Measurements from ENCODE around the gene RNF180.
"Not testable (repeated sequence)": the region's sequence is repeated elsewhere in the genome, so short reads cannot be mapped to it uniquely, and the experiment has no call there.

The RNF180 gene

GRCh38 chr5:64273276-64273675 lies 107.6 kb downstream of the RNF180 start:
- Histone ChIP-seq H3K36me3 (ENCODE audit: insufficient read depth, low read length) (no peaks in the 10 kb centered on the region), H3K4me1 (ENCODE audit: control insufficient read depth, insufficient read depth, low read length, unreplicated experiment) (no peaks in the 10 kb centered on the region), H3K79me2 (ENCODE audit: control insufficient read depth, insufficient read depth, low read length, unreplicated experiment) (no peaks in the 10 kb centered on the region), H3K27ac (ENCODE audit: low read depth, low read length) (no peak overlapping the region), H3K27me3 (ENCODE audit: insufficient read depth, low read length) (no peaks in the 10 kb centered on the region), H3K4me3 (ENCODE audit: low read depth, low read length) (no peak overlapping the region), H2AFZ (ENCODE audit: low read length, unreplicated experiment) (no peak overlapping the region)

DNA sequence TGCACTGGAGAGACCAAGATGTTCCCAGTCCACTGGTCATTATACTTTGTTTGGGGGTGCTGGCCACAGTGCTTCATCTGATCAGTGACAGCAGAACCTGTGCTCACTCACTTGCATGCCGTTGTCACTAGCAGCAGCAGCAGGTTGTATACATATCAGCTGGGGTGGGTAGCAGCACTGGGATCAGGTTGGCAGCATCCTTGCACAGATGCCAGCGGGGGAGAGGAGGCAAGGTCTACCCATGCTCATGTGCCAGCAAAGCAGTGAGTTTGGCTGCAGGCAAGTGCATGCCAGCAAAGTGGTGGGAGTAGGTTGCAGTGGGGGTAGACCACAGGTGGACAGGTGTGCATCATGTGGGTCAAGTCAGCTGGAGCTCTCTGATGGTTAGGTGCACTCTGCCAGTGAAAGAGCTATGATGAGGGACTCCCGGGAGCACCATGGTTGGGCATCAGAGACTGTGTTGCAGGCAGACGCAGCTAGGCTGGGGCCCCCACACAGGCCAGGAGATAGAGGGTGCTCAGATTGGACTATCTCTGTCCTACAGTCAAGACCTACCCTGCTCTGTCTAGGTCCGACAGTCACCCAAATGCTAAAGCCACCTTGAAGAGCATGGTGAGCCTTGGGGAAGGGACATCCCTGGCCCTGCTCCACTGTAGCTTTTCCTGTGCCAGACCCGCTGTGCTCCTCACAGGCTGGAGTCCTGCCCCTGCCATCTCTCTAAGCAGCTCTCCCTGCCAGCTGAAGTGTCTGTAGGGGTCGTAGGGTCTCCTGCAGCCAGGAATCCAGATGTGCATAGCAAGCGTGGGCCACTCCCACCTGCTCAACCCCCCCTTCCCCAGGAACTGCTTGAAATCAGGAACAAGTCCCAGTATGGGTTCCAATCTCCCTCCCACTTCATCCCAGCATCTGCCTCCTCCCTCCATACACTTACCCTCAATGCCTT lies 119.8 kb downstream of the RNF180 start:
- H3K27me3 ChIP-seq (ENCODE audit: insufficient read depth, low read length), result no peaks in the 10 kb centered on the region
- H3K4me3 ChIP-seq (ENCODE audit: low read depth, low read length), result no peak overlapping the region
- H3K4me1 ChIP-seq (ENCODE audit: control insufficient read depth, insufficient read depth, low read length, unreplicated experiment), result peaks cover 4% of the 10 kb centered on the region
- H3K36me3 ChIP-seq (ENCODE audit: insufficient read depth, low read length), result no peaks in the 10 kb centered on the region
- no peaks in the 10 kb centered on the region for H3K79me2 ChIP-seq (ENCODE audit: control insufficient read depth, insufficient read depth, low read length, unreplicated experiment)
- no peak overlapping the region for H2AFZ ChIP-seq (ENCODE audit: low read length, unreplicated experiment)
- H3K27ac ChIP-seq (ENCODE audit: low read depth, low read length), result no peak overlapping the region

DNA sequence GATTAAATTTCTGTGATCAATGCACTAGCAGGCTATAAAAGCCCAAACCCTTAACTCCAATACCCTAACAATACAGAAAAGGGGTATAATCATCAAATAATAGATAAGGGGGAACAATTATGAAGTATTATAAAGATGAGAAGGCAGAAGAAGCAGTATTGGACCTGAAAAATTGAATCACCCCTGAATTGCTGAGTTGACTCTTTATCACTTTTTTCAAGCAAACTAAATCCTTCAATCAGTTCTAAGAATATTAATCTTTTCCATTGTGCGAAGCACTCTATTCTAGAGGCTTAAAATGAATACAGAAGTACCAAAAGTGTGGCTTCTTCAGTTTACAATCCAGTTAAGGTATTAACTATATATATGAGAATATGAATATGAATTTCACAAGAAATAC lies 120.7 kb downstream of the RNF180 start:
- no peak overlapping the region for H3K4me3 ChIP-seq (ENCODE audit: low read depth, low read length)
- H3K27me3 ChIP-seq (ENCODE audit: insufficient read depth, low read length), result no peaks in the 10 kb centered on the region
- no peak overlapping the region for H2AFZ ChIP-seq (ENCODE audit: low read length, unreplicated experiment)
- H3K36me3 ChIP-seq (ENCODE audit: insufficient read depth, low read length), result no peaks in the 10 kb centered on the region
- no peak overlapping the region for H3K27ac ChIP-seq (ENCODE audit: low read depth, low read length)
- no peaks in the 10 kb centered on the region for H3K79me2 ChIP-seq (ENCODE audit: control insufficient read depth, insufficient read depth, low read length, unreplicated experiment)
- H3K4me1 ChIP-seq (ENCODE audit: control insufficient read depth, insufficient read depth, low read length, unreplicated experiment), result peaks cover 4% of the 10 kb centered on the region

- H3K27ac ChIP-seq (ENCODE audit: low read depth, low read length); H3K79me2 ChIP-seq (ENCODE audit: control insufficient read depth, insufficient read depth, low read length, unreplicated experiment); H3K27me3 ChIP-seq (ENCODE audit: insufficient read depth, low read length); H2AFZ ChIP-seq (ENCODE audit: low read length, unreplicated experiment); H3K36me3 ChIP-seq (ENCODE audit: insufficient read depth, low read length); H3K4me3 ChIP-seq (ENCODE audit: low read depth, low read length); H3K4me1 ChIP-seq (ENCODE audit: control insufficient read depth, insufficient read depth, low read length, unreplicated experiment): not testable (repeated sequence)
These were observed 122.9 kb downstream of the RNF180 start for GRCh38 chr5:64288496-64288895.

DNA sequence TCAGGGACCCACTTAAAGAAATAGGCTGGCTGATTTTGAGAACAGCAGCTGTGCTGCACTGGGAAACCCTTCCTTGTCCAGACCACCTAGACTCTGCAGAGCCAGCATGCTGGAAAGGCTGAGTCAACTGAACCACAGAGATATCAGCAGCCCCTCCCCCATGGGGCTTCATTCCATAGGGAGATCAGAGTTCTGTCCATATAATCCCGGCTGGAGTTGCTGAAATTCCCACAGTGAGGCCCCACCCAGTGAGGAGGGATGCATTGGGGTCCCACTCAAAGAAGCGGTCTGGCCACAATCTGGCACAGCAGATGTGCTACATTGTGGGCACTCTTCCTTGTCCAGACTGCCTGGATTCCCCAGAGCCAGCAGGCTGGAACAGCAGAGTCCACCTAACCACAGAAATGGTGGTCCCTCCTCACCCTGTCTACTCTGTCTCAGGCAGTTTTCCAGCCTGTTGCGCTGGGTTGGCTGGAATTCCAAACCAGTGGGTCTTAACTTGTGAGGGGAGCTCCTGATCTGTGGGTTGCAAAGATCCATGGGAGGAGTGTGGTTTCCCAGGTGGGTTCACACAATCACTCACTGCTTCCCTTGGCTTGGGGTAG lies 127.1 kb downstream of the RNF180 start:
- peaks cover 4% of the 10 kb centered on the region for H3K4me1 ChIP-seq (ENCODE audit: control insufficient read depth, insufficient read depth, low read length, unreplicated experiment)
- no peak overlapping the region for H3K27ac ChIP-seq (ENCODE audit: low read depth, low read length)
- no peak overlapping the region for H3K4me3 ChIP-seq (ENCODE audit: low read depth, low read length)
- no peaks in the 10 kb centered on the region for H3K79me2 ChIP-seq (ENCODE audit: control insufficient read depth, insufficient read depth, low read length, unreplicated experiment)
- H3K36me3 ChIP-seq (ENCODE audit: insufficient read depth, low read length), result no peaks in the 10 kb centered on the region
- no peak overlapping the region for H2AFZ ChIP-seq (ENCODE audit: low read length, unreplicated experiment)
- no peaks in the 10 kb centered on the region for H3K27me3 ChIP-seq (ENCODE audit: insufficient read depth, low read length)

- Histone ChIP-seq H3K79me2 (ENCODE audit: control insufficient read depth, insufficient read depth, low read length, unreplicated experiment) (no peaks in the 10 kb centered on the region), H3K36me3 (ENCODE audit: insufficient read depth, low read length) (no peaks in the 10 kb centered on the region), H3K4me3 (ENCODE audit: low read depth, low read length) (no peak overlapping the region), H3K4me1 (ENCODE audit: control insufficient read depth, insufficient read depth, low read length, unreplicated experiment) (no peaks in the 10 kb centered on the region), H3K27ac (ENCODE audit: low read depth, low read length) (no peak overlapping the region), H3K27me3 (ENCODE audit: insufficient read depth, low read length) (no peaks in the 10 kb centered on the region), H2AFZ (ENCODE audit: low read length, unreplicated experiment) (no peak overlapping the region)
These were observed 129.5 kb downstream of the RNF180 start for GRCh38 chr5:64295101-64295500.

DNA sequence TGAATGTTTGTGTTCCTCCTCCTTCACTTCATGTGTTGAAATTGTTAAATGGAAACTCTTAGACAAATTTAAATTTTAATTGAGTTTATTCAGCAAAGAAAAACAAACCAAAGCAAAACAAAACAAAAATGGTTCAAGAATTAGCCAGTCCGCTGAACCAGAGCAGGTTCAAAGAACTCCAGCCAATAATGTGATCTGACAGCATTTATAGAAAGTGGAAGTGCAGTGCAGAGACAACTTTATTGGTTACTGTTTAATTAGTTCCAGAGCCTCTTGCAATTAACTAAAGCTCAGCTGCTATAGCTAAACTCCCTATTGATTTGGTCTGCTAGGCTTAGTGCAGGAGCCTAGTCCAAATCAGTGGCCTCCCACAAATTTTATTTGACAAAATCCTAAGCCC lies 132.9 kb downstream of the RNF180 start:
- no peak overlapping the region for H3K27ac ChIP-seq (ENCODE audit: low read depth, low read length)
- no peaks in the 10 kb centered on the region for H3K27me3 ChIP-seq (ENCODE audit: insufficient read depth, low read length)
- no peaks in the 10 kb centered on the region for H3K36me3 ChIP-seq (ENCODE audit: insufficient read depth, low read length)
- H3K79me2 ChIP-seq (ENCODE audit: control insufficient read depth, insufficient read depth, low read length, unreplicated experiment), result no peaks in the 10 kb centered on the region
- H2AFZ ChIP-seq (ENCODE audit: low read length, unreplicated experiment), result no peak overlapping the region
- H3K4me3 ChIP-seq (ENCODE audit: low read depth, low read length), result no peak overlapping the region
- H3K4me1 ChIP-seq (ENCODE audit: control insufficient read depth, insufficient read depth, low read length, unreplicated experiment), result no peaks in the 10 kb centered on the region

GRCh38 chr5:64299805-64300204 lies 134.2 kb downstream of the RNF180 start:
- no peak overlapping the region for H2AFZ ChIP-seq (ENCODE audit: low read length, unreplicated experiment)
- no peaks in the 10 kb centered on the region for H3K4me1 ChIP-seq (ENCODE audit: control insufficient read depth, insufficient read depth, low read length, unreplicated experiment)
- H3K27ac ChIP-seq (ENCODE audit: low read depth, low read length), result no peak overlapping the region
- no peaks in the 10 kb centered on the region for H3K36me3 ChIP-seq (ENCODE audit: insufficient read depth, low read length)
- H3K4me3 ChIP-seq (ENCODE audit: low read depth, low read length), result 0 out of 2 replicates have a peak overlapping the region, but pooled peaks have one; percentile 15
- no peaks in the 10 kb centered on the region for H3K79me2 ChIP-seq (ENCODE audit: control insufficient read depth, insufficient read depth, low read length, unreplicated experiment)
- H3K27me3 ChIP-seq (ENCODE audit: insufficient read depth, low read length), result no peaks in the 10 kb centered on the region

GRCh38 chr5:64301566-64301965 lies 135.9 kb downstream of the RNF180 start:
- no peaks in the 10 kb centered on the region for H3K79me2 ChIP-seq (ENCODE audit: control insufficient read depth, insufficient read depth, low read length, unreplicated experiment)
- H3K36me3 ChIP-seq (ENCODE audit: insufficient read depth, low read length), result no peaks in the 10 kb centered on the region
- H3K27me3 ChIP-seq (ENCODE audit: insufficient read depth, low read length), result no peaks in the 10 kb centered on the region
- H3K4me3 ChIP-seq (ENCODE audit: low read depth, low read length), result no peak overlapping the region
- no peak overlapping the region for H2AFZ ChIP-seq (ENCODE audit: low read length, unreplicated experiment)
- no peaks in the 10 kb centered on the region for H3K4me1 ChIP-seq (ENCODE audit: control insufficient read depth, insufficient read depth, low read length, unreplicated experiment)
- no peak overlapping the region for H3K27ac ChIP-seq (ENCODE audit: low read depth, low read length)

DNA sequence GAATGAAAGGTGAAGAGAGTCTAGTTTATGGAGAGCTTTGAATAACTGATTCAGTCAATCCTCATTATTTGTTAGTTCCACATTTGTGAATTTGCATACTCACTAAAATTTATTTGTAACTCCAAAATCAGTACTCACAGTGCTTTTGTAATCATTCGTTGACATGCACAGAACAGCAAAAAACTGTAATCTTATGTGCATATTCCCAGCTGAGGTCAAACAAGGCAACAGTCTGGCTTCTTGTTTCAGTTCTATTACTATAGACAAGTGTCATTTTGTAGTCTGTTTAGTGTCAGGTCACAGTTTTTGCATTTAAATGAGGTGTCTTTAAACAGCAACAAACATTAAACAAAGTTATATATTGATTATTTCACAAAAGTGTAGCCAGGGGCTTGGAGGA lies 142.5 kb downstream of the RNF180 start:
- no peak overlapping the region for H3K27ac ChIP-seq (ENCODE audit: low read depth, low read length)
- no peaks in the 10 kb centered on the region for H3K79me2 ChIP-seq (ENCODE audit: control insufficient read depth, insufficient read depth, low read length, unreplicated experiment)
- H2AFZ ChIP-seq (ENCODE audit: low read length, unreplicated experiment), result no peak overlapping the region
- H3K4me1 ChIP-seq (ENCODE audit: control insufficient read depth, insufficient read depth, low read length, unreplicated experiment), result no peaks in the 10 kb centered on the region
- H3K27me3 ChIP-seq (ENCODE audit: insufficient read depth, low read length), result no peaks in the 10 kb centered on the region
- H3K36me3 ChIP-seq (ENCODE audit: insufficient read depth, low read length), result no peaks in the 10 kb centered on the region
- no peak overlapping the region for H3K4me3 ChIP-seq (ENCODE audit: low read depth, low read length)

DNA sequence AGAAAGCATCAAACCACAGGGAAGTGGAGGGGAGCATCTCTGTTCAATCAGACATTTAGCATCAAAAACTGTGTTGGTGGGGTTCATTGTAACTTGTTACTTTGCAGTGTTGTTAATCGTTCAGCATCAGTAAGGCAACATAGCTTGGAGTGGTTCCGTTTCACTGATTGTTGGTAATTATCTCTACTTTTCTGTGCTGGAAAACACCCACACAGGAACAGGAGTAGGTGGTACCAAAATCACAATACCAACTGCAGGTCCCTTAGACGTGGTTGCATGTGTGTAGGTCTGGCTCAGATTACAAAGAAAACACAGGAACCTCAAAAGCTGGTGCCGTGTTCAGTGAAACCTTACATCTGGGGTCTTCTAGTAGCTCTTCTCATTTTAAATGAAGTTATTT lies 146.8 kb downstream of the RNF180 start:
- H3K27me3 ChIP-seq (ENCODE audit: insufficient read depth, low read length), result no peaks in the 10 kb centered on the region
- H3K79me2 ChIP-seq (ENCODE audit: control insufficient read depth, insufficient read depth, low read length, unreplicated experiment), result no peaks in the 10 kb centered on the region
- no peaks in the 10 kb centered on the region for H3K36me3 ChIP-seq (ENCODE audit: insufficient read depth, low read length)

More for the DNA sequence above, 146.8 kb downstream of the RNF180 start:
- Histone ChIP-seq H3K4me1 (ENCODE audit: control insufficient read depth, insufficient read depth, low read length, unreplicated experiment) (no peaks in the 10 kb centered on the region), H2AFZ (ENCODE audit: low read length, unreplicated experiment) (no peak overlapping the region), H3K4me3 (ENCODE audit: low read depth, low read length) (no peak overlapping the region), H3K27ac (ENCODE audit: low read depth, low read length) (no peak overlapping the region)
